CD4-positive, alpha-beta memory T cell (primary cell): ENCODE measurements around the gene INPP4B. TPM values are rescaled to one million over a fixed set of nuclear protein-coding genes. Genes with fewer than 3 reads are reported as not detected.
"Not testable (repeated sequence)": the region's sequence is repeated elsewhere in the genome, so short reads cannot be mapped to it uniquely, and the experiment has no call there.

Experiments
- CTCF ChIA-PET: fragments of 350-600 bp; sonication (Branson Sonifier 250); formaldehyde crosslinking; loops from one replicate; lab custom pipeline; 2021; ENCODE audit warnings: inconsistent platforms; ENCODE audit not compliant: partially characterized antibody; lab: Charles Lee
- POLR2A ChIA-PET: fragments of 350-600 bp; sonication (Branson Sonifier 250); formaldehyde crosslinking; loops from one replicate; lab custom pipeline; 2021; ENCODE audit not compliant: partially characterized antibody; lab: Charles Lee
- DNase-seq, 5 donors: peaks; one replicate each; pipeline versions ENCODE4 v3.0.0 to v3.0.0-alpha.2; 2020 to 2022; ENCODE audit warnings: mixed read lengths in 1 of 5
- H3K27ac ChIP-seq: one replicate; pipeline ENCODE4 v1.7.0; 2013; ENCODE audit warnings: low read depth, low read length
- H3K27me3 ChIP-seq: 2 replicates; pipeline ENCODE4 v1.7.0; 2013; ENCODE audit warnings: mild to moderate bottlenecking, low read length, moderate library complexity; ENCODE audit not compliant: insufficient read depth
- H3K36me3 ChIP-seq: 2 replicates; pipeline ENCODE4 v1.7.0; 2013; ENCODE audit warnings: mild to moderate bottlenecking, low read length, moderate library complexity; ENCODE audit not compliant: insufficient read depth
- H3K4me1 ChIP-seq: 2 replicates; pipeline ENCODE4 v1.7.0; 2013; ENCODE audit warnings: mild to moderate bottlenecking, low read length, moderate library complexity; ENCODE audit not compliant: insufficient read depth
- H3K4me3 ChIP-seq, 2 donors: one replicate each; pipeline ENCODE4 v1.7.0; 2013; ENCODE audit warnings: low read length in 2 of 2, mild to moderate bottlenecking in 1 of 2
- H3K9me3 ChIP-seq, 2 donors: one replicate each; pipeline ENCODE4 v1.7.0; 2013; ENCODE audit warnings: low read length in 2 of 2, control low read depth in 1 of 2; ENCODE audit not compliant: control insufficient read depth in 1 of 2
- H3K27ac Mint-ChIP-seq, 7 donors: one replicate each; pipeline ENCODE4 v1.8.0; 2020 to 2021; ENCODE audit warnings: mixed read lengths in 7 of 7, mild to moderate bottlenecking in 6 of 7, inconsistent platforms in 3 of 7, moderate library complexity in 3 of 7
- H3K27me3 Mint-ChIP-seq, 2 donors: one replicate each; pipeline ENCODE4 v1.8.0; 2020 to 2021; ENCODE audit warnings: mixed read lengths in 2 of 2
- H3K36me3 Mint-ChIP-seq, 2 donors: one replicate each; pipeline ENCODE4 v1.8.0; 2020 to 2021; ENCODE audit warnings: mixed read lengths in 2 of 2, inconsistent platforms in 1 of 2, mild to moderate bottlenecking in 1 of 2
- H3K4me1 Mint-ChIP-seq, 4 donors: one replicate each; pipeline ENCODE4 v1.8.0; 2020 to 2021; ENCODE audit warnings: mixed read lengths in 4 of 4, mild to moderate bottlenecking in 1 of 4
- H3K4me3 Mint-ChIP-seq, 8 donors: one replicate each; pipeline ENCODE4 v1.8.0; 2020 to 2021; ENCODE audit warnings: mixed read lengths in 8 of 8, mild to moderate bottlenecking in 7 of 8, moderate library complexity in 6 of 8, inconsistent platforms in 3 of 8
- H3K9me3 Mint-ChIP-seq, 8 donors: one replicate each; pipeline ENCODE4 v1.8.0; 2020 to 2021; ENCODE audit warnings: mixed read lengths in 8 of 8, mild to moderate bottlenecking in 5 of 8, inconsistent platforms in 3 of 8, moderate library complexity in 1 of 8
- intact Hi-C: fragments of 100-400 bp; cut with micrococcal nuclease; formaldehyde crosslinking; loops from one replicate; pipeline ENCODE4 v1.15.1; 2023
- polyA plus RNA-seq, 2 donors: library from polyadenylated mRNA; unstranded; fragments of 300-500 nt; fragmentation: Illumina TruSeq; gene quantifications; one replicate each; pipeline ENCODE4 v1.2.3, GENCODE V29; 2021
- total RNA-seq, 2 experiments: library from RNA; stranded (reverse); gene quantifications; one replicate each; pipeline ENCODE4 v1.2.3, GENCODE V29; 2021

Gene INPP4B
- total and polyA plus RNA-seq, 4 experiments from 2014 or later: 76.7 to 112 (median 80.8) TPM

GRCh38 chr4:142405021-142405694 lies 440.9 kb downstream of the INPP4B start:
- intact Hi-C loops: loop anchor here (1.0 to 5.0 kb wide), 6 partner anchors 8 to 317 kb away; no protein-coding TSS in a partner anchor

GRCh38 chr4:142404191-142404611 lies 441.9 kb downstream of the INPP4B start:
- POLR2A ChIA-PET: interaction anchor here (0.6 to 10.7 kb wide), 20 partner anchors 8 to 315 kb away, joined by 3 to 122 read pairs (median 16); no protein-coding TSS in a partner anchor
- H3K9me3 Mint-ChIP-seq: no peaks in the 10 kb centered on the region
- H3K27ac Mint-ChIP-seq: peak overlapping the region; percentile 86 to 98 (median 94)
- CTCF ChIA-PET: interaction anchor here (1.5 to 3.8 kb wide), 2 partner anchors 25 to 50 kb away, joined by 3 to 36 read pairs; no protein-coding TSS in a partner anchor
- peaks cover 29 to 77% (median 39%) of the 10 kb centered on the region in 4 donors for H3K4me1 Mint-ChIP-seq
- Histone ChIP-seq H3K4me1 (peaks cover 47% of the 10 kb centered on the region), H3K36me3 (no peaks in the 10 kb centered on the region), H3K27ac (peak overlapping the region; percentile 72), H3K4me3 (peak overlapping the region; percentile 69 to 70), H3K27me3 (no peaks in the 10 kb centered on the region), H3K9me3 (no peaks in the 10 kb centered on the region)
- peaks cover 31 to 38% of the 10 kb centered on the region in 2 donors for H3K36me3 Mint-ChIP-seq
- H3K27me3 Mint-ChIP-seq: no peaks in the 10 kb centered on the region
- peak overlapping the region; percentile 95 to 100 (median 98) for H3K4me3 Mint-ChIP-seq
- intact Hi-C loops: loop anchor here (5.0 kb wide), 1 partner anchor 122 kb away; no protein-coding TSS in a partner anchor
- peak in 1 of 5 donors; percentile 74 for DNase-seq

More at GRCh38 chr4:142405021-142405694, 440.9 kb downstream of the INPP4B start:
- H3K4me3 ChIP-seq: peak overlapping the region; percentile 69 to 70
- peaks cover 26 to 72% (median 36%) of the 10 kb centered on the region in 4 donors for H3K4me1 Mint-ChIP-seq
- H3K4me1 ChIP-seq: peaks cover 38% of the 10 kb centered on the region
- CTCF ChIA-PET: interaction anchor here (0.6 to 6.1 kb wide), 14 partner anchors 9 to 315 kb away, joined by 3 to 96 read pairs (median 8); no protein-coding TSS in a partner anchor
- no peaks in the 10 kb centered on the region for H3K36me3 ChIP-seq
- H3K27ac Mint-ChIP-seq: peak overlapping the region; percentile 91 to 98 (median 95)
- H3K27me3 ChIP-seq: no peaks in the 10 kb centered on the region
- DNase-seq: peak; percentile 64 to 81 (median 68)
- POLR2A ChIA-PET: interaction anchor here (0.6 to 10.7 kb wide), 28 partner anchors 9 to 315 kb away, joined by 3 to 122 read pairs (median 8); no protein-coding TSS in a partner anchor
- no peaks in the 10 kb centered on the region for H3K9me3 Mint-ChIP-seq
- peak overlapping the region; percentile 72 for H3K27ac ChIP-seq
- peaks cover 26 to 32% of the 10 kb centered on the region in 2 donors for H3K36me3 Mint-ChIP-seq
- H3K4me3 Mint-ChIP-seq: peak overlapping the region; percentile 95 to 100 (median 98)
- no peaks in the 10 kb centered on the region for H3K9me3 ChIP-seq
- no peaks in the 10 kb centered on the region for H3K27me3 Mint-ChIP-seq

GRCh38 chr4:142402900-142403299 lies 443.2 kb downstream of the INPP4B start:
- peaks cover 36 to 44% of the 10 kb centered on the region in 2 donors for H3K36me3 Mint-ChIP-seq
- H3K4me1 Mint-ChIP-seq: peaks cover 32 to 74% (median 39%) of the 10 kb centered on the region in 4 donors
- no peaks in the 10 kb centered on the region for H3K9me3 ChIP-seq
- no peaks in the 10 kb centered on the region for H3K36me3 ChIP-seq
- H3K27me3 Mint-ChIP-seq: no peaks in the 10 kb centered on the region
- ChIA-PET CTCF (interaction anchor here (1.0 to 3.8 kb wide), 5 partner anchors 11 to 311 kb away, joined by 3 to 36 read pairs (median 4); no protein-coding TSS in a partner anchor), POLR2A (interaction anchor here (0.9 to 10.7 kb wide), 17 partner anchors 11 to 317 kb away, joined by 3 to 122 read pairs (median 15); no protein-coding TSS in a partner anchor)
- peak overlapping the region; percentile 88 to 98 (median 95) for H3K4me3 Mint-ChIP-seq
- H3K27ac Mint-ChIP-seq: peak overlapping the region; percentile 87 to 98 (median 93)
- peak overlapping the region; percentile 62 to 87 for H3K4me3 ChIP-seq
- no peaks in the 10 kb centered on the region for H3K27me3 ChIP-seq
- H3K4me1 ChIP-seq: peaks cover 44% of the 10 kb centered on the region
- DNase-seq: no peak
- no peaks in the 10 kb centered on the region for H3K9me3 Mint-ChIP-seq
- peak overlapping the region; percentile 70 for H3K27ac ChIP-seq
- intact Hi-C loops: loop anchor here (5.0 kb wide), 1 partner anchor 121 kb away; no protein-coding TSS in a partner anchor

- no peaks in the 10 kb centered on the region for H3K9me3 Mint-ChIP-seq
- DNase-seq: no peak
- Histone ChIP-seq H3K9me3 (no peaks in the 10 kb centered on the region), H3K4me1 (peaks cover 37% of the 10 kb centered on the region), H3K27me3 (no peaks in the 10 kb centered on the region), H3K27ac (peak overlapping the region; percentile 70), H3K4me3 (peak overlapping the region; percentile 62 to 87), H3K36me3 (no peaks in the 10 kb centered on the region)
- peaks cover 40 to 46% of the 10 kb centered on the region in 2 donors for H3K36me3 Mint-ChIP-seq
- POLR2A ChIA-PET: interaction anchor here (1.4 to 10.7 kb wide), 8 partner anchors 10 to 301 kb away, joined by 4 to 122 read pairs (median 26); no protein-coding TSS in a partner anchor
- peak overlapping the region; percentile 87 to 98 (median 93) for H3K27ac Mint-ChIP-seq
- CTCF ChIA-PET: interaction anchor here (1.0 to 3.8 kb wide), 4 partner anchors 9 to 170 kb away, joined by 3 to 36 read pairs (median 6); no protein-coding TSS in a partner anchor
- no peaks in the 10 kb centered on the region for H3K27me3 Mint-ChIP-seq
- intact Hi-C loops: loop anchor here (5.0 kb wide), 1 partner anchor 120 kb away; no protein-coding TSS in a partner anchor
- H3K4me1 Mint-ChIP-seq: peaks cover 29 to 70% (median 38%) of the 10 kb centered on the region in 4 donors
- H3K4me3 Mint-ChIP-seq: peak overlapping the region; percentile 88 to 98 (median 95)
These were observed 443.9 kb downstream of the INPP4B start for GRCh38 chr4:142402156-142402555.

GRCh38 chr4:142397364-142397991 lies 448.6 kb downstream of the INPP4B start:
- not testable (repeated sequence) for H3K9me3 Mint-ChIP-seq, H3K27me3 ChIP-seq, H3K9me3 ChIP-seq, H3K27me3 Mint-ChIP-seq, H3K36me3 ChIP-seq
- intact Hi-C loops: loop anchor here (1.0 kb wide), 2 partner anchors 8 to 11 kb away; no protein-coding TSS in a partner anchor
- Histone ChIP-seq H3K4me1 (peaks cover 65% of the 10 kb centered on the region), H3K4me3 (peak overlapping the region in 1 of 2 donors; percentile 12), H3K27ac (peak overlapping the region; percentile 47)
- peak overlapping the region; percentile 63 to 98 (median 88) for H3K27ac Mint-ChIP-seq
- peak overlapping the region; percentile 73 to 88 (median 83) for H3K4me3 Mint-ChIP-seq
- H3K36me3 Mint-ChIP-seq: peaks cover 67 to 72% of the 10 kb centered on the region in 2 donors
- CTCF ChIA-PET: interaction anchor here (0.9 to 1.8 kb wide), 4 partner anchors 9 to 43 kb away, joined by 3 to 5 read pairs (median 5); no protein-coding TSS in a partner anchor
- peak in 1 of 5 donors; percentile 39 for DNase-seq
- POLR2A ChIA-PET: interaction anchor here (0.6 to 5.7 kb wide), 10 partner anchors 9 to 307 kb away, joined by 3 to 59 read pairs (median 4); no protein-coding TSS in a partner anchor
- H3K4me1 Mint-ChIP-seq: peaks cover 50 to 86% (median 63%) of the 10 kb centered on the region in 4 donors

GRCh38 chr4:142396279-142396678 lies 449.8 kb downstream of the INPP4B start:
- H3K27me3 ChIP-seq: no peaks in the 10 kb centered on the region
- no peak for DNase-seq
- no peaks in the 10 kb centered on the region for H3K36me3 ChIP-seq
- Mint-ChIP-seq H3K9me3 (no peaks in the 10 kb centered on the region), H3K36me3 (peaks cover 65 to 67% of the 10 kb centered on the region in 2 donors), H3K27me3 (no peaks in the 10 kb centered on the region), H3K4me3 (peak overlapping the region; percentile 73 to 88 (median 83)), H3K4me1 (peaks cover 59 to 88% (median 72%) of the 10 kb centered on the region in 4 donors), H3K27ac (peak overlapping the region; percentile 62 to 98 (median 86))
- intact Hi-C loops: no loop called here
- ChIA-PET CTCF (interaction anchor here (1.1 to 1.8 kb wide), 2 partner anchors 40 to 41 kb away, joined by 3 to 5 read pairs; no protein-coding TSS in a partner anchor), POLR2A (interaction anchor here (2.2 to 5.7 kb wide), 3 partner anchors 9 to 20 kb away, joined by 14 to 59 read pairs (median 37); no protein-coding TSS in a partner anchor)
- H3K9me3 ChIP-seq: no peaks in the 10 kb centered on the region
- H3K4me3 ChIP-seq: peak overlapping the region in 1 of 2 donors; percentile 12
- H3K4me1 ChIP-seq: peaks cover 77% of the 10 kb centered on the region
- peak overlapping the region; percentile 47 for H3K27ac ChIP-seq
